Tibial artery (tissue), 4 donors: ENCODE data around the gene CASKIN2.
"Not testable (repeated sequence)": the region's sequence is repeated elsewhere in the genome, so short reads cannot be mapped to it uniquely, and the experiment has no call there.

Experiments used
- DNase-seq, 2 donors: peaks; one replicate each; pipeline ENCODE4 v3.0.0-alpha.2; 2019
- H3K27ac ChIP-seq, 2 donors: fragments of 200-600 bp; sonication (generic) in 1 of 2; 1 replicate in 1 of 2; 2 replicates in 1 of 2; pipeline ENCODE4 v1.5.1; 2018 to 2019; ENCODE audit warnings: mild to moderate bottlenecking in 1 of 2
- H3K27me3 ChIP-seq, 2 donors: fragments of 200-600 bp; sonication (generic) in 1 of 2; one replicate each; pipeline versions ENCODE4 v1.5.1 to v1.6.0; 2016 to 2019
- H3K36me3 ChIP-seq, 3 donors: fragments of 200-600 bp; sonication (generic) in 2 of 3; one replicate each; pipeline ENCODE4 v1.5.1; 2016 to 2019; ENCODE audit warnings: mild to moderate bottlenecking in 2 of 3
- H3K4me1 ChIP-seq, 4 donors: fragments of 200-600 bp; sonication (generic) in 2 of 4; 1 replicate in 3 of 4; 2 replicates in 1 of 4; pipeline ENCODE4 v1.5.1; 2016 to 2019
- H3K4me3 ChIP-seq, 2 donors: fragments of 200-600 bp; sonication (generic) in 1 of 2; 1 replicate in 1 of 2; 2 replicates in 1 of 2; pipeline ENCODE4 v1.5.1; 2018 to 2019; ENCODE audit warnings: mild to moderate bottlenecking in 2 of 2
- H3K9me3 ChIP-seq, 3 donors: fragments of 200-600 bp; sonication (generic) in 1 of 3; one replicate each; pipeline ENCODE4 v1.5.1; 2016 to 2019
- intact Hi-C: fragments of 100-400 bp; cut with DNase I; formaldehyde crosslinking; loops from one replicate; pipeline ENCODE4 v1.15.0; 2023; ENCODE audit warnings: low total_unique reads
- TF ChIP-seq, protein P1 (sequence below), 2 experiments: fragments of 200-600 bp in 1 of 2; fragments of 450-650 bp in 1 of 2; IDR thresholded peaks; one replicate each; pipeline ENCODE4 v1.5.1; 2017 to 2019; ENCODE audit warnings: antibody characterized with exemption in 2 of 2, mild to moderate bottlenecking in 1 of 2, moderate library complexity in 1 of 2

CASKIN2 gene

DNA sequence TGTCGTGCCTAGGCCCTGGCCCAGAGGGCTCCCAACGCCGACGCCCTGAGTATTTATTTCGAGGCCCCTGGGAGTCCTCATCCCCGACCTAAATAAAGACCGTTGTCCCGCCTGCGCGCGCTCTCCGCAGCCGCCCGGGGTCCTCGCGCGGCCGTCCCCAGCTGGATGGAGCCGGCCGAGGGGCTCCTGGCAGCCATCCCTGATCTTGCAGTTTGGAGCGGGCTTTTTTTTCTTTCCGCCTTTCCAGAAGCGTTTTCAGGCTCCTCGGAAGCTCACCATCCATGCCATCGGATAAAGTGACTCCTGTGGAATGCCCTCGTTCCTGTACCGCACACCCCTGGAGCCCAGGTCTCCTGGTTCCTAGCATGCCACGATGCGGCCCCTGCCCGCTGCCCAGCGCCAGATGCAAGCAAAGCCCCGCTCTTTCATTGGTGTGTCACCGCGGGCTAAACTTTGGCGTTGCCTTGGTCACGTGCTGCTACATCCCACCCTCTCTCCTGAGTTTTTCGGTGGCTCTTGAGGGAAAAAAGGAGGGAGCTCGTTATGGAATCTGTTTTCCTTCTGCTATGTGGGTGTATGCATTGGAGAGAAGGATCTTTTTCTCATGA lies 58.2 kb downstream of the CASKIN2 start:
- H3K4me3 ChIP-seq, result peak overlapping the region; percentile 71 to 91
- peaks cover 0 to 32% (median 26%) of the 10 kb centered on the region in 4 donors for H3K4me1 ChIP-seq
- H3K9me3 ChIP-seq, result no peaks in the 10 kb centered on the region
- H3K27ac ChIP-seq, result peak overlapping the region; percentile 86 to 95
- intact Hi-C loops, result no loop called here
- no peak for DNase-seq
- H3K36me3 ChIP-seq, result no peaks in the 10 kb centered on the region
- TF ChIP-seq, protein P1, sequence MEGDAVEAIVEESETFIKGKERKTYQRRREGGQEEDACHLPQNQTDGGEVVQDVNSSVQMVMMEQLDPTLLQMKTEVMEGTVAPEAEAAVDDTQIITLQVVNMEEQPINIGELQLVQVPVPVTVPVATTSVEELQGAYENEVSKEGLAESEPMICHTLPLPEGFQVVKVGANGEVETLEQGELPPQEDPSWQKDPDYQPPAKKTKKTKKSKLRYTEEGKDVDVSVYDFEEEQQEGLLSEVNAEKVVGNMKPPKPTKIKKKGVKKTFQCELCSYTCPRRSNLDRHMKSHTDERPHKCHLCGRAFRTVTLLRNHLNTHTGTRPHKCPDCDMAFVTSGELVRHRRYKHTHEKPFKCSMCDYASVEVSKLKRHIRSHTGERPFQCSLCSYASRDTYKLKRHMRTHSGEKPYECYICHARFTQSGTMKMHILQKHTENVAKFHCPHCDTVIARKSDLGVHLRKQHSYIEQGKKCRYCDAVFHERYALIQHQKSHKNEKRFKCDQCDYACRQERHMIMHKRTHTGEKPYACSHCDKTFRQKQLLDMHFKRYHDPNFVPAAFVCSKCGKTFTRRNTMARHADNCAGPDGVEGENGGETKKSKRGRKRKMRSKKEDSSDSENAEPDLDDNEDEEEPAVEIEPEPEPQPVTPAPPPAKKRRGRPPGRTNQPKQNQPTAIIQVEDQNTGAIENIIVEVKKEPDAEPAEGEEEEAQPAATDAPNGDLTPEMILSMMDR (IDR thresholded peaks at IDR 0.05), result no peak
- H3K27me3 ChIP-seq, result no peaks in the 10 kb centered on the region

DNA sequence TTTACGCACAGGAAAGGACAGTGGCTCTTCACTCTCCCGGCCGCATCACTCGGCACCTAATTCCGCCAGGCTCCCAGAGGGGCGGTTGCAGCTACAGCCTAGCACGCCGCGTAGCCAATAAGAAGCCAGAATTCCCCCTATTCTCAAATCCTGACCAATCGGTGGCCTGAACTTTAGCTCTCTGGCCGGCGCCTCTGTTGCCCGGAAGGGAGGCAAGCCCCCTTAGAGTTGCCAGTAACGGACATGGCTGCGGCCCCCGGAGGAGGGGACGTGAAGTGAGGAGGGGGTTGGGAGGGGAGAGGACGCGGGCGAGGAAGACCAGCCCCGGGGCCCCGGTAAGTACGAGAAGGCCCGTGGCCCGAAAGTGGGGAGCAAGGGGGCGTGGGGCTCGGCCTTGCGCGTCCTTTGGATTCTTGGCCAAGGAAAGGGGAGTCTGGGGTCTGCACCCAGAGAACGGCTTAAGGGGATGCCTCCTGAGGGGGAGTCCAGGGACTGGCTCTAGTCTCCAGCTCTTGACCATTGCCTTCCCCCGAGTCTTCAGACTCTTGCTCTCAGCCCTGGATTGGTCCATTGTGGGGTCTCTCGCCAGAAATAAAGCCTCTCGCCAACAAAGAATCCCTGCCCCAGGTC lies 58.8 kb downstream of the CASKIN2 start, which contains the start of gene TMEM94:
Gene TMEM94, plus strand, starts transcription at position 219 of the 630 bp plus-strand sequence. CDS start 15,271 bp downstream, outside the sequence.
- no peaks in the 10 kb centered on the region for H3K9me3 ChIP-seq
- peaks cover 0 to 32% (median 26%) of the 10 kb centered on the region in 4 donors for H3K4me1 ChIP-seq
- no peaks in the 10 kb centered on the region for H3K36me3 ChIP-seq
- peak; percentile 96 to 97 for DNase-seq
- intact Hi-C loops, result no loop called here
- TF ChIP-seq, protein P1 (IDR thresholded peaks at IDR 0.05), result peak in 1 of 2 experiments; percentile 13
- H3K27me3 ChIP-seq, result no peaks in the 10 kb centered on the region
- H3K27ac ChIP-seq, result peak within 1 kb of the TSS; percentile 86 to 95
- H3K4me3 ChIP-seq, result peak within 1 kb of the TSS; percentile 71 to 91

DNA sequence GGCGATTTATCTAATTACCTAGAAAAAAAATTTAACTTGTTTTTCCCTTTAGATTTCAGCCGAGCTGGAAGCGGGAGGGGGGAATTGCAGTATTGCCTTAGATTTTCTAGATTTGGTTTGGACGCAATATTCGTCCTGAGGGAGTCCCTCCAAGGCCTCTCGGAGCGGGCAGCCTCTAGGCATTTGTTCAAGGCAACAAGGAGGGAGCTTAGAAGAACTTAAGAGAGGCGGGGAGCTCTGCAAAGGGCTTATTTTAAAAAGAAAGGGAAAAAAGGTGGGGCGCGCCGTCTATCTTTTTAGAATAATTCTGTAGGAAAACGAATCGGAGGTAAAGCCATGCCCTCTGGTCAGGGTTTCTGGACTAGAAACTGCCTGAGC lies 59.3 kb downstream of the CASKIN2 start:
- Histone ChIP-seq H3K36me3 (no peaks in the 10 kb centered on the region), H3K27ac (peak overlapping the region; percentile 86 to 95), H3K4me1 (peaks cover 0 to 32% (median 26%) of the 10 kb centered on the region in 4 donors), H3K9me3 (no peaks in the 10 kb centered on the region), H3K27me3 (no peaks in the 10 kb centered on the region), H3K4me3 (peak overlapping the region; percentile 71 to 91)
- peak in 1 of 2 donors; percentile 42 for DNase-seq
- TF ChIP-seq, protein P1 (IDR thresholded peaks at IDR 0.05), result no peak
- intact Hi-C loops, result no loop called here

DNA sequence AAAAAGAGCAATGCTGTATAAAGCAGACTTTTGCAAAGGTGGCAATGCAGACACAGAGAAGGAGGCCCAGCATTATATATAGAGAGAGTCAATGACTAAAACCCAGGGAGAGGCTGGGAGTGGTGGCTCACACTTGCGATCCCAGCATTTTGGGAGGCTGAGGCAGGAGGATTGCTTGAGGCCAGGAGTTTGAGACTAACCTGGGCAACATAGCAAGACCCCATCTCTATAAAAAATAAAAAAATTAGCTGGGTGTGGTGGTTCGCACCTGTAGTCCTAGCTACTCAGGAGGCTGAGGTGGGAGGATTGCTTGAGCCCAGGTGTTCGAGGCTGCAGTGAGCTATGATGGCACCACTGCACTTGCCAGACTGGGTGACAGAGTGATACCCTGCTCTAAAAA lies 60.7 kb downstream of the CASKIN2 start:
- DNase-seq, intact Hi-C loops, H3K9me3 ChIP-seq, H3K27me3 ChIP-seq, H3K36me3 ChIP-seq, H3K4me3 ChIP-seq: not testable (repeated sequence)
- H3K4me1 ChIP-seq, result peaks cover 0 to 25% (median 22%) of the 10 kb centered on the region in 4 donors
- H3K27ac ChIP-seq, result peak overlapping the region; percentile 86 to 95

DNA sequence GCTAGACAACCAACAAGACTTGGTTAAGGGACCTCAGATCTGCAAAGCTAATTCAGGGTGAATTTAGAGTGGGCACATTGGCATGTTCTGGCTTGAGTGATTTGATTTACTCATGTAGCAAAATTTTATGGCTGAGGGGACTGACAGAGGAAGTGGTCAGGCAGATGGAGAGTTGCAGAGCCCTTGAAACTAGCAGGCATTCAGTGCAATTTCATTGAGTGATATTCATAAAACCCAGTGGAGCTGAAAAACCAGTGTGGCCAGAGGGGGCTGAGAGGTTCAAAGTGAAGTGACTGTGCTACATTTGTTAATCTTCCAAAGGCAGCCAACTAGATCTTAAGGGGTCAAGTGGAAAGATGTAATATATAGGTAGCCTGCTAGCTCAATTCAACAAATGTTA lies 61.1 kb downstream of the CASKIN2 start:
- Histone ChIP-seq H3K27ac (no peak overlapping the region), H3K36me3 (no peaks in the 10 kb centered on the region), H3K4me1 (peaks cover 0 to 21% (median 19%) of the 10 kb centered on the region in 4 donors), H3K9me3 (no peaks in the 10 kb centered on the region), H3K27me3 (no peaks in the 10 kb centered on the region), H3K4me3 (no peak overlapping the region)
- no peak for DNase-seq
- intact Hi-C loops, result no loop called here
- TF ChIP-seq, protein P1 (IDR thresholded peaks at IDR 0.05), result no peak

DNA sequence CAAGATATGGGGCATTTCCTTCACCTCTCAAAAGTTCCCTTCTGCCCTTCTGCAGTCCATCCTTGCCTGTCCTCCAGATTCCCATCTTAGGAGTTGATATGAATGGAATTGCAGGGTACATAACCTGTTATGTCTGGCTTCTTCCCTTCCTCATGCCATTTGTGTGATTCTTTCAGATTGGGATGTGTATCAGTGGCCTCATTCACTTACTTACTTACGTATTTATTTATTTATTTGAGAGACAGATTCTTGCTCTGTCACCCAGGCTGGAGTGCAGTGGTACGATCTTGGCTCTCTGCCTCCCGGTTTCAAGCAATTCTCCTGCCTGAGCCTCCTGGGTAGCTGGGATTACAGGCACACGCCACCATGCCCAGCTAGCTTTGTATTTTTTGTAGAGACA lies 65.1 kb downstream of the CASKIN2 start:
- Histone ChIP-seq H3K27ac (no peak overlapping the region), H3K4me1 (peaks cover 0 to 6% (median 2%) of the 10 kb centered on the region in 4 donors), H3K36me3 (no peaks in the 10 kb centered on the region), H3K27me3 (no peaks in the 10 kb centered on the region), H3K9me3 (no peaks in the 10 kb centered on the region), H3K4me3 (no peak overlapping the region)
- no peak for DNase-seq
- TF ChIP-seq, protein P1 (IDR thresholded peaks at IDR 0.05), result no peak
- intact Hi-C loops, result no loop called here
